HG03565 (cell line): ENCODE results near the gene SNED1.

Experiments
- ATAC-seq: cut with Tn5 transposase; IDR thresholded peaks from one replicate; pipeline ENCODE4 v1.9.1; 2021; ENCODE audit warnings: mild to moderate bottlenecking, moderate library complexity; ENCODE audit not compliant: unreplicated experiment

SNED1 gene

GRCh38 chr2:241003830-241004564, 5.6 kb downstream of the SNED1 start:
- ATAC-seq: no peak

- no peak for ATAC-seq
These were observed 7.2 kb downstream of the SNED1 start for GRCh38 chr2:241005569-241005968.

GRCh38 chr2:241006412-241006811, 8.0 kb downstream of the SNED1 start:
- ATAC-seq: no peak

- no peak for ATAC-seq
These were observed 8.7 kb downstream of the SNED1 start for GRCh38 chr2:241007111-241007510.

- ATAC-seq: no peak
These were observed 9.7 kb downstream of the SNED1 start for GRCh38 chr2:241007880-241008710.

GRCh38 chr2:241008711-241009121, 10.3 kb downstream of the SNED1 start:
- no peak for ATAC-seq

- no peak for ATAC-seq
These were observed 10.8 kb downstream of the SNED1 start for GRCh38 chr2:241009191-241009590.

GRCh38 chr2:241009601-241010530, 11.4 kb downstream of the SNED1 start:
- ATAC-seq: no peak

- ATAC-seq: no peak
These were observed 12.3 kb downstream of the SNED1 start for GRCh38 chr2:241010531-241011295.

GRCh38 chr2:241011296-241011600, 12.8 kb downstream of the SNED1 start:
- ATAC-seq: no peak

- no peak for ATAC-seq
These were observed 13.5 kb downstream of the SNED1 start for GRCh38 chr2:241011751-241012510.

- ATAC-seq: no peak
These were observed 15.8 kb downstream of the SNED1 start for GRCh38 chr2:241014224-241014623.

- no peak for ATAC-seq
These were observed 16.3 kb downstream of the SNED1 start for GRCh38 chr2:241014764-241015163.

GRCh38 chr2:241015439-241015838, 17.0 kb downstream of the SNED1 start:
- no peak for ATAC-seq

GRCh38 chr2:241017228-241017940, 19.0 kb downstream of the SNED1 start:
- no peak for ATAC-seq

- ATAC-seq: no peak
These were observed 19.9 kb downstream of the SNED1 start for GRCh38 chr2:241018051-241018891.

- no peak for ATAC-seq
These were observed 21.2 kb downstream of the SNED1 start for GRCh38 chr2:241019441-241020139.

GRCh38 chr2:241020201-241020600, 21.8 kb downstream of the SNED1 start:
- no peak for ATAC-seq
